ENCODE data around the gene DBP. TPM values are rescaled to one million over a fixed set of nuclear protein-coding genes. Genes with fewer than 3 reads are reported as not detected.
"Not testable (repeated sequence)": the region's sequence is repeated elsewhere in the genome, so short reads cannot be mapped to it uniquely, and the experiment has no call there.

DBP gene
- polyA plus RNA-seq, 10 donors, result 3.9 to 9.7 (median 6.0) TPM

GRCh38 chr19:48668761-48669160 is 31.6 kb upstream of the DBP start:
- no peak for DNase-seq

GRCh38 chr19:48668332-48668731 is 31.2 kb upstream of the DBP start:
- no peak for DNase-seq

- no peak for DNase-seq
Measured at GRCh38 chr19:48665786-48666185, 28.6 kb upstream of the DBP start.

GRCh38 chr19:48664476-48664875 is 27.3 kb upstream of the DBP start:
- DNase-seq, result no peak

GRCh38 chr19:48663667-48664066 is 26.5 kb upstream of the DBP start:
- DNase-seq, result no peak

GRCh38 chr19:48661711-48662090 is 24.5 kb upstream of the DBP start:
- no peak for DNase-seq

- peak; percentile 78 to 91 (median 86) for DNase-seq
Measured at GRCh38 chr19:48660852-48661710, 23.9 kb upstream of the DBP start.

GRCh38 chr19:48659768-48660167 is 22.6 kb upstream of the DBP start:
- no peak for DNase-seq

- DNase-seq, result no peak
Measured at GRCh38 chr19:48658483-48658882, 21.3 kb upstream of the DBP start.

GRCh38 chr19:48657828-48658227 is 20.6 kb upstream of the DBP start:
- not testable (repeated sequence) for DNase-seq

GRCh38 chr19:48656840-48657474 is 19.8 kb upstream of the DBP start:
- peak in 2 of 3 donors; percentile 68 to 73 for DNase-seq

- DNase-seq, result peak in 1 of 3 donors; percentile 74
Measured at GRCh38 chr19:48654299-48655059, 17.3 kb upstream of the DBP start.

- no peak for DNase-seq
Measured at GRCh38 chr19:48651683-48652048, 14.5 kb upstream of the DBP start.

- DNase-seq, result no peak
Measured at GRCh38 chr19:48650974-48651682, 13.9 kb upstream of the DBP start.

- no peak for DNase-seq
Measured at GRCh38 chr19:48648134-48648533, 11.0 kb upstream of the DBP start.

- DNase-seq, result no peak
Measured at GRCh38 chr19:48646722-48647216, 9.6 kb upstream of the DBP start.

GRCh38 chr19:48646001-48646721 is 9.0 kb upstream of the DBP start, which contains the start of gene CA11:
TSS of gene CA11 (minus strand) at chr19:48646187. CDS start at chr19:48645632, 555 bp downstream.
- DNase-seq, result peak; percentile 83 to 97 (median 92)

GRCh38 chr19:48645620-48646000 is 8.4 kb upstream of the DBP start:
- no peak for DNase-seq

GRCh38 chr19:48644839-48645619 is 7.8 kb upstream of the DBP start:
- DNase-seq, result peak; percentile 63 to 91 (median 80)

GRCh38 chr19:48644355-48644754 is 7.2 kb upstream of the DBP start:
- DNase-seq, result no peak

Measured in muscle of back (tissue), 11 donors.